ENCODE measurements around the gene JUN.
A peak's percentile ranks its signal among the peaks of the same experiment; 100 is the strongest.

JUN gene

GRCh38 chr1:58782178-58783089, 1.4 kb downstream of the JUN start:
- peak; percentile 34 for DNase-seq

GRCh38 chr1:58781541-58782177, 2.2 kb downstream of the JUN start:
- peak; percentile 73 for DNase-seq

- no peak for DNase-seq
These were observed 2.9 kb downstream of the JUN start for GRCh38 chr1:58780836-58781452.

- no peak for DNase-seq
These were observed 3.4 kb downstream of the JUN start for GRCh38 chr1:58780411-58780810.

- peak; percentile 78 for DNase-seq
These were observed 4.0 kb downstream of the JUN start for GRCh38 chr1:58779801-58780382.

- no peak for DNase-seq
These were observed 4.6 kb downstream of the JUN start for GRCh38 chr1:58779059-58779754.

- no peak for DNase-seq
These were observed 5.4 kb downstream of the JUN start for GRCh38 chr1:58778385-58779000.

- no peak for DNase-seq
These were observed 9.8 kb downstream of the JUN start for GRCh38 chr1:58774027-58774426.

GRCh38 chr1:58773406-58773840, 10.4 kb downstream of the JUN start:
- DNase-seq, result peak; percentile 67

- DNase-seq, result no peak
These were observed 14.0 kb downstream of the JUN start for GRCh38 chr1:58769809-58770320.

- DNase-seq, result peak; percentile 71
These were observed 14.7 kb downstream of the JUN start for GRCh38 chr1:58768971-58769808.

- no peak for DNase-seq
These were observed 15.6 kb downstream of the JUN start for GRCh38 chr1:58768191-58768731.

- no peak for DNase-seq
These were observed 16.7 kb downstream of the JUN start for GRCh38 chr1:58767143-58767542.

GRCh38 chr1:58765441-58765840, 18.4 kb downstream of the JUN start:
- no peak for DNase-seq

GRCh38 chr1:58765006-58765405, 18.8 kb downstream of the JUN start:
- DNase-seq, result no peak

GRCh38 chr1:58764294-58764978, 19.4 kb downstream of the JUN start:
- DNase-seq, result peak; percentile 82

- DNase-seq, result peak; percentile 67
These were observed 20.6 kb downstream of the JUN start for GRCh38 chr1:58763214-58763613.

- DNase-seq, result peak; percentile 48
These were observed 21.0 kb downstream of the JUN start for GRCh38 chr1:58762806-58763205.

- peak; percentile 100 for DNase-seq
These were observed 28.4 kb downstream of the JUN start for GRCh38 chr1:58755468-58755872.
